Putamen (tissue), 1 donor: ENCODE results near the gene DRG2.

ENCODE experiments used
- DNase-seq: peaks from one replicate; pipeline ENCODE4 v3.0.0-alpha.2; 2016; ENCODE audit warnings: low spot score

The DRG2 gene, protein sequence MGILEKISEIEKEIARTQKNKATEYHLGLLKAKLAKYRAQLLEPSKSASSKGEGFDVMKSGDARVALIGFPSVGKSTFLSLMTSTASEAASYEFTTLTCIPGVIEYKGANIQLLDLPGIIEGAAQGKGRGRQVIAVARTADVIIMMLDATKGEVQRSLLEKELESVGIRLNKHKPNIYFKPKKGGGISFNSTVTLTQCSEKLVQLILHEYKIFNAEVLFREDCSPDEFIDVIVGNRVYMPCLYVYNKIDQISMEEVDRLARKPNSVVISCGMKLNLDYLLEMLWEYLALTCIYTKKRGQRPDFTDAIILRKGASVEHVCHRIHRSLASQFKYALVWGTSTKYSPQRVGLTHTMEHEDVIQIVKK

DNA sequence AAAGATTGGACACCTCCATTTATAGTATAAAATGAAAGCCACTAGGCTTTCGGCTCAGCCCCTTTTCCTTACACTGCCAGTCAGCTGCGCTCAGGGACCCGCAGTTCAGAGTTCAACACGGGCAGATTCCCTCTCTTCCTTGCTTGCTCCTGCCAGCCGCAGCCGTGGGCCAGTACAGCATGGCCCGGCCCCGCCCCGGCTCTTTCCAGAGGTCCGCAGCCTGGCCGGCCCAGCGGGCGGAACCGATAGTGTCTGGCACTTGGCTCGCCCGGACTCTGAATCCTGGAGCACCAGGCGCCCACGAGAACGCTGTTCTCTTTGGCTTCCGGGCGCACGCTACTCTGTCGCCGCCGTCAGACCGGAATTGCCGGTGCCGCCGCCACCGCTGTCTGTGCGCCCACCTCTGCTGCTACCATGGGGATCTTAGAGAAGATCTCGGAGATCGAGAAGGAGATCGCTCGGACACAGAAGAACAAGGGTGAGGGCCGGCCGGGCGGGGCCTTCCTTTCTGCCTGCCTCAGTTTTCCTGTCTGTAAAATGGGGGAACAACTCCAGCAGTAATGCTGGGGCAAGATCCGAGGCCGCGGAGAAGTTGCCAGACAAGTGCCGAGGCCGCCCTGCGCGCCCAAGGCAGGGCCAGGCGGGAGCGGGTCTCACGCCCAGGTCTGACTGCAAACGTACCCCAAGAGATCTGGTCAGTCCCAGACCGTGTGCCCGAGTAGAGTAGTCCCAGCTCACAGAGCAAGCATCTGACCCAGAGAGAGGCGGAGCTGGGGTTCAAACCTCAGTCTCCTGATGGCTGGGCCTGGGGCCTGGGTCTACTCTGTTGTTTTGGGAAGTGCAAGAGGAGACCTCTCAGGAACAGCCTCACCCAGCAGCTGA is at the start of gene DRG2:
TSS of gene DRG2 (plus strand) at position 339 of the 882 bp plus-strand sequence. CDS start at position 415, 76 bp downstream.
- DNase-seq: peak; percentile 87

DNA sequence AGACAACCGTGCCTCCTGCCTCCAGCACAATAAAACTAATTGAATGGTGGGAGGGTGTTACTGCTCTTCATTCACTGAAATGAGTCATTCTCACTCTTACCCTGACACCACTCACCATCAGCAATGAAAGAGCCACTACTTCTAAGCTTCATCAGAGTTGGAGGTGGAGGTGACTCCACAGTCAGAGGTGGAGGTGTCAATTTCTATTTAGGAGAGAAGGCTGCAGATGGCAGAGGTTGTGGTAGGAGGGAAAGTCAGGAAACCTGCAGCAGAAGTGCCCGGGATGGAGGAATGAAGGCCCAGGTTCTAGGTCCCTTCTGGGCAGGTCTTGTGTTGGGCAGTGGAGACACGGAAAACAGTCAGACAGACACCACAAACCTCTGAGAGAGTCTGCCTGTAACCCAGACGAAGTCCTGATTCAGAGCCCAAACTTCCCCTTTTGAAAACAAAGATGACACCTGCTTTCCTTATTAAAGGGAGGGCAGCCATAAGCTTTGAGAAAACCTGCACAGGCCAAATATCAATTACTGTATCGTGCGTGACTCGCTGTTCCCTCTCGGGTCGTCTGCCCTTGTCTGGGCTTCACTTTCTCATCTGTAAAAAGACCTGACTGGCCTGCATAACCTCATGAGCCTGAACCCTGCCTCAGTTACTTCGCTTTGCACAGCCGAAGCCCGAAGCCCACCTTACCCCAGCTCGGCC is 49.4 kb upstream of the DRG2 start:
- no peak for DNase-seq

DNA sequence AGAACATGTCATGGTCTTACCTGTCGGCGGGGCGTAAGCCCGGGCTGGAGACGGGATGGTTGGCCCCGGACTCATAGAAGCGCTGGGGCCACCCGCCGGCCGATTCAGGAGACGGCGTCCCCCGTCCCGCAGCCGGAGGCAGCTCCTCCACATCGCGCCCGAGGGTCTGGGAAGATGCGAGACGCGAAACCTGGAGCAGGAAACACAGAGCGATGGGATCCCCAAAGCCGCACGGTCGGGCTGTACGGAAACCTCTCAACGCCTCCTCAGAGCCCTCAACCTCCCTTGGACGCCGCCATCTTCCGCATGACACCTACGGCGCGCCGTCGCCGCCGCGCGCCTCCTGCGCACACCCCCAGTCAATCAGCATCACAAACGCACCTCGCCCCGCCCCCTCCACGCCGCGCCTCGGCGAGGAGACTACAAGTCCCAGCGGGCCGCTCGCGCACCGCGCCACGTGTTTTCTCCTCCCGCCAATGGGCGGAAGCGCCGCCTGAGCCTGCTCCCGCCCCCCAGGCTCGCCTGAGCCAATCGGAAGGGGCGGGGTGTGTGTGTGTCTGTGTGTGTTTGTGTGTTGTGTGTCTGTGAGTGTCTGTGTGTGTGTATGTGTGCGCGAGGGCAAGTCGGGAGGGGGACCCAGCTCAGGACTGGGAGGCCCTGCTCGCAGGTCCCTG is 48.8 kb upstream of the DRG2 start, which contains the start of the genes ATPAF2 and GID4:
TSS of gene ATPAF2 (minus strand) at position 308 of the 674 bp plus-strand sequence. CDS start at position 153, 155 bp downstream.
TSS of gene GID4 (plus strand) at position 548 of the 674 bp plus-strand sequence. CDS start at position 605, 57 bp downstream.
- peak; percentile 99 for DNase-seq

DNA sequence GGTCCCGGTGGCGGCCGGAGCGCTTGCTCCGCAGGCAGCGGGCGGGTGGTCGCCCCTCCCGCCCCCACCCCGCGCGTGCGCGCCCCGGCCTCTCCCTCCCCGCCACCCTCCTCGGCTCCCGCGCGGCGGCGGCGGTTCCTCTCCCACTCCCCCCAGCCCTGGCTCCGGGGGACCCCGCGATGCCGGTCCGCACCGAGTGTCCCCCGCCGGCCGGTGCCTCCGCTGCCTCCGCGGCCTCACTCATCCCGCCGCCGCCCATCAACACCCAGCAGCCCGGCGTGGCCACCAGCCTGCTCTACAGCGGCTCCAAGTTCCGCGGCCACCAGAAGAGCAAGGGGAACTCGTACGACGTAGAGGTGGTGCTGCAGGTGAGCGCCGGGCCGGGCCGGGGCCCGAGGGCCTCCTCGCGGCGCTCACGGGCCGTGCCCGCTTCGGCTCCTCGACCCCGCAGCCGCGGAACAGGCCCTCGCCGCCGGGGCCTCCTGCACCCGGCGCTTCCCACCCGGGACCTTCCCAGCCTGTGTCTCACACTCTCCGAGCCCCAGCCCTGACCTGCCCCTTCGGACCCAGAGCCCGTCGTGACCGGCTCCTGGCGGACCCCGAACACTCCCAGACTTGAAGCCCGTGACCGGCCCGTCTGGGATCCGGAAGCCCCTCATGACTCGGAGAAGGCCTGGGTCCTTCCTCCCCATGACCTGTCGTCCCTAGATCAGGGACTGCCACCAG is 48.0 kb upstream of the DRG2 start:
- DNase-seq: no peak

DNA sequence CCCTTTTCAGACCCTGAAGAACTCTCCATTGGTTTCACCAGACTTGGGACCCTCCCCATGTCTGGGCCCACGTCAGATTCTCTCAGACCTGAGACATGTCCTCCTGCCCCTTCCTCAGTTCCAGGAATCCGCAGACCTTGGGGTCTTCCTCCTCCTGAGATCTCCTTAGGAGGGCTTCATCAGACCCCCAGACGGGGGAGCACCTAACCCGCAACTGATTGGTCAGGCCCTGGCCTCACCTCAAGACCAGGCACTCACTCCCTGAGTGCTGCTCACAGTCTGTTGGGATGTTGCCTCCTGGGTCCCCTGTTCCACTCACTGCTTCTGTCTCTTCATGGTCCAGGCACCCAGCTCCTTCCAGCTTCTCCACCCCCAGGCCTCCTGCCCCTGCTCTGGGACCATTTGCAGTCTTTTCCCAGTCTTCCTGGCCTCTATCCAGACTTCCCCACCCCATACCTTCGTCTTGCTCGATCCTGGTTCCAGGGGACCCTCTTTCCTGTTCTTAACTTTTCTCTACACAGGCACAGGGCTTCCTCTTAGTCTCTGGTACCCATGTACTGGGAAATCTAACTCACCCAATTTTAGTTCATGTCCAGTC is 47.4 kb upstream of the DRG2 start:
- no peak for DNase-seq

DNA sequence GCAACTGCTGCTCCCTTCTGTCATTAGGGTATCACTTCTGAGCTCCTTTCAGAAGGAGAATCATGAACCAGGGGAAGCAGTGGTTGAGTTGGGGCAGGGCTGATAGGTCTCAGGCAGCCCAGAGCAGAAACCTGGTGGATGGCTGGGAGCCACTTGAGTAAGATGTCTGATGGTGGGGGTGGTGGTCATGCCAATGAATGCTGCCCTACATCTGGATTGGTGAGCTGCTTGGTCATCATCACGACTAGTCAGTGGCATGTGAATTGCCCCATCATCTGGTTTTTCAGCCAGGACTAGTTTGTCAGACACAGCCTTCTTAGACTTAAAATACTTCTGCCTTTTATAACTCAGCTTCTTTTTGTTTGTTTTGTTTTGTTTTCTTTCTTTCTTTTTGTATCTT is 46.0 kb upstream of the DRG2 start:
- DNase-seq: no peak

DNA sequence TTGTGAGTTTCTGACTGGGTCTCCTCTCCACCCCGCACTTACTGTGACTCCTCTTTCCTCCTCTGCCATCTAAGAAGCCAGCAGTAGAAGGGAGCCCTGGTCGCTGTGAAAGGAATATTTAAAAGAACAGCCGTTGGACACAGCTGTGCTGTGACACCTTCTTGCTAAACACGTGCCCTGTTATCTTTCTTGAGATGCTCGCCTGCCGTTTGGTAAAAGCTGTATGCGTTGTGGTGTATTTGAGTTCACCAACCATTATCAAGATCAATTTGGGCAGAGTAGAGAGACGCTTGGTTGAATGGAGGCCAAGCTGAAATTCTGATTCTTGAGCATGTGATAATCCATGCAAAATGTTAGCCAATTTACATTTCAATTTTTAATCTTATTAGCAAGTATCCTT is 44.8 kb upstream of the DRG2 start:
- no peak for DNase-seq

DNA sequence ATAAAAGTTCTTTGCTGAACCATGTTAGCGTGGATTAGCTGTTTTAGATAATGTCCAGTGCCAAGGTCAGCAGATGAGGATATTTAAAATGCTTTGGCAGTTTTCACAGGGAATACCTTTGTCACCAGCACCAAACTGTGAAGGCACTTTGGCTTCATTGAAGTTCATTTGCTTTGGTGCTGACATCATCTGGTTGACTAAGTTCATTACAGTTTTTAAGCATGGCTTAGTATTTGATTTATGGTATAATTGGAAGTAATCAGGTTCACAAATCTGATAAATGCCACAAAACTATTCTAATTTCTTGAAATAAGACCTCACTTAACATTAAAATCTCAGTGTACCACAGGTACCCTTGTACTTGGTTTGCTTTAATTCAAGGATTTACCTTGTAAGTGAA is 44.3 kb upstream of the DRG2 start:
- DNase-seq: no peak

DNA sequence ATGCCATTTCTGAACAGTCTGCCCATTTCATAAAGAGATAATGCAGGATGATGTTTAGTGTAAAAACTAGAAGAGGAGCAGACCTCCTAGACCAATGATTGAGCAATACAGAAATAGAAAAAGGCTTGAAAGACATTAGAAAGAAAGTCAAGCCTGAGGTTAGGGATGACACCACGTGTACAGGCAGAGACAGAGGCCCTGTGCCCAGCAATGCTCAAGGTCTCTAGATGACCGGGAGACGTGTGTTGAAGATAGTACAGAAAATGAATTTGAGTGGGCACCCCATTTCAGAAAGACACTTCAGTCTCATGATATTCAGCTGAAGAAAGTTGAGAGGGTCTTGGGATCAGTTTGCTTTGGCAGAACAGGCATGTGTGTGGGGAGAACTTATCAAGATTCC is 43.1 kb upstream of the DRG2 start:
- no peak for DNase-seq

DNA sequence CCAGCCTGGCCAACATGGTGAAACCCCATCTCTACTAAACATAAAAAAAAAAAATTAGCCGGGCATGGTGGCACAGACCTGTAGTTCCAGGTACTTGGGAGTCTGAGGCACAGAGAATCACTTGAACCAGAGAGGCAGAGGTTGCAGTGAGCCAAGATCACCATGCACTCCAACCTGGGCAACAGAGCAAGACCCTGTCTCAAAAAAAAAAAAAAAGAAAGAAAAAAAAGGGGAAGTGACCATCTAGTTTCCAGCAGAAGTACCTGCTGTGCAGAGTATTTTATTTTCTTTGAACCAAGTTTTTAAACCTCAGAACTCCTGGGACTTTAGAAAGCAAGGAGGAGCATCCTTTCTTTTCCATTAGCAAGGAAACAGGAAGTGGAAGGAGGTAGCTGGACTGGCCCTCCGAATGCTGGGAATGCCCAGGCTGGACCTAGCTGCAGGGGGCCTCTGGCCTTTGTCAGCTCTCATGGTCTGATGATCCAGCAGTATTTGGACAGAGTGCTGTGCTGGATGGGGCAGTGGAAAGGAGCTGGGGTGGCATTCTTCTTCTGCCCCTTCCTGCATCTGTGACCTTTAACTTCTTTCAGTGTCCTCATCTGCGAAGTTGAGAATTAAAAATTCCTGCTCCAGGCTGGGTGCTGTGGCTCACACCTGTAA is 41.9 kb upstream of the DRG2 start:
- no peak for DNase-seq

DNA sequence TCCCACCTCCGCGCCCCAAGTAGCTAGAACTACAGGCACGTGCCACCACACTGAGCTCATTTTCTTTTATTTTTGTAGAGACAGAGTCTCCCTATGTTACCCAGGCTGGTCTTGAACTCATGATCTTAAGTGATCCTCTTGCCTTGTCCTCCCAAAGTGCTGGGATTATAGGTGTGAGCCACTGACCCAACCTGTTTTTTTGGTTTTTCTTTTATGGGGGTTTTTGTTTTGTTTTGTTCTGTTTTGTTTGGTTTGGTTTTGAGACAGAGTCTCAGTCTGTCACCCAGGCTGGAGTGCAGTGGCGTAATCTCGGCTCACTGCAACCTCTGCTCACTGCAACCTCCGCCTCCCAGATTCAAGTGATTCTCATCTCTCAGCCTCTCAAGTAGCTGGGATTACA is 32.2 kb upstream of the DRG2 start:
- no peak for DNase-seq

DNA sequence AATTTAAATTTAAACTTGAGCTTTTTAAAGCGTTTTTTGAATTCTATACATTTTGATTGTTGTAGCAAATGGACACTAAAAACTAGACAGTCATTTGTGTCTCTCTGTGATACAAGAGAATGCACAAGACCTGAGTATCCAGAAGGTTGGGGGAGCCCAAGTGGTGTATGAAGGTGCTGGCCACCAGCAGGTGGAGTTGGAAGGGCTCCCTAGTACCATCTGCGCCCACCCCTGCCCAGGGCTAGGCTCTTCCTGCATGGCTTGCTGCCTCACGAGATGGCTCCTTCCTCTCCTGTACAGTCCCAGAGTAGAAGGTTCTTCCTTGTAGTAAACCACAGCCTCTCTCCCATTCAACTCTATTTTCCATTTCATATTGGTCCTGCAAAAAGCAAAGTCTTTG is 31.5 kb upstream of the DRG2 start:
- DNase-seq: no peak

DNA sequence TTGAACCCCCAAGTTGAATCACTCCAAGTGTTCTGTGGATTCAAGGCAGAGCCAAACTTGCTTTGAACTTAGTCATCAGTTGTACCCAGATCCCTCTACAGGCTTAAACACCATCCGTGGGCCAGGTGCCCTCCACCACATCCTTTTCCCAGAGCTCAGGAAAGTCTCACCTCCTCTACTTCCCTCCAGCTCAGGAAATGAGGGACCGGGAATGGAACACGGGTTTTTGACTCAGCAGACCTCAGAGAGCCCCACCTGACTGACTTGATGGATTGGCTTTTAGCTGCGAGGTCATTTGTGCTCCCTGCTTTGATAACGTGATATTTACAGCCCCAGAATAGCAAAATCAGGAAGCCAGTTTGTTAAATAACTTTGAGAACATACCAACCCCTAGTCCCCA is 28.5 kb upstream of the DRG2 start:
- no peak for DNase-seq

DNA sequence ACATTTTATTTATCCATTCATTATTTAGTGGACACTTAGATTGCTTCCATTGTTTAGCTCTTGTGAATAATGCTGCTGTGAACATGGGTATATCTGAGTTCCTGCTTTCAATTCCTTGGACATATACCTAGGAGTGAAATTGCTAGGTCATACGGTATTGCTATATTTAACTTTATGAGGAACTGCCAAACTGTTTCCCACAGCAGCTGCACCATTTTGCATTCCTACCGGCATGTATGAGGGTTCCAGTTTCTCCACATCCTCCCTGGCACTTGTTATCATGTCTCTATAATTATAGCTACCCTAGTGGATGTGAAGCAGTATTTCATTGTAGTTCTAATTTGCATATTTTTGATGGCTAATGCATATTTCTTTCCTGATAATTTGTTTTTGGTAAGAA is 23.7 kb upstream of the DRG2 start:
- DNase-seq: no peak

DNA sequence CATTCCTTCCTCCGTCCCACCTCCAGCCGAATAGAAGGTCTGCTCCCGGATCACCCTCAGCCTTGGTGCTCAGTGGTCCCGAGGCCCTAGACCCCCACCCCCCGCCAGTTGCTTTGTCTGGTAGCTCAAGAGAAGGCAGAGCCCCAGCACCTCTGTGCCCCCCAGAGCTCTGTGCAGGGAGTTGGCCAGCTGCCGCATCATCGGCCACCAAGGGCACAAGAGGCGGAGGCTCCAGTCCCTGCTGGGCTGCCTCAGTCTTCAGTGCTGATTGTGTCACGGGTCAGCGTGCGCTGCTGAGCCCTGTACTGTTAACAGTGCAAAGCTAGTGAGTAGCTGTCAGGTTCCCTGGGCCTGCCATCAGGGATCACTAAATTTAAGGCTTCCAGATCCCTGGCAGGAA is 22.2 kb upstream of the DRG2 start:
- no peak for DNase-seq

DNA sequence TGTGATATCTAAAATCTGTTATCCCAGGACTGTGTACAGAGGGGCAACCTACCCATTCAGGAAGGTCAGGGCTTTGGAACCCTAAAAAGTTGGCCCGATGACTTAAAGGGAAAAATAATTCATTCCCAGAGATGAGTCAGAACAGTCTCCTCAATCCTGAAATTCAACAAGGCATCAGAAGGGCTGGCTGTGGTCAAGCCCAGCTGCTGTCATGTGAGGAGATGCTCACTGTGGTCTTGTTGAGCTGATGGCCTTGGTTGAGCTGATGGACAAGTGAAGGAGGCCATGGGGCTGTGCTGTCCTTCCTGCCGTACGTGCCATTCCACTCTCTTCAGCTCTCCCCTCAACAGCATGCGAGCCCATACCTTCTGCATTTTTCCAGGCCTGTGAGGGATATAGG is 20.9 kb upstream of the DRG2 start:
- no peak for DNase-seq

DNA sequence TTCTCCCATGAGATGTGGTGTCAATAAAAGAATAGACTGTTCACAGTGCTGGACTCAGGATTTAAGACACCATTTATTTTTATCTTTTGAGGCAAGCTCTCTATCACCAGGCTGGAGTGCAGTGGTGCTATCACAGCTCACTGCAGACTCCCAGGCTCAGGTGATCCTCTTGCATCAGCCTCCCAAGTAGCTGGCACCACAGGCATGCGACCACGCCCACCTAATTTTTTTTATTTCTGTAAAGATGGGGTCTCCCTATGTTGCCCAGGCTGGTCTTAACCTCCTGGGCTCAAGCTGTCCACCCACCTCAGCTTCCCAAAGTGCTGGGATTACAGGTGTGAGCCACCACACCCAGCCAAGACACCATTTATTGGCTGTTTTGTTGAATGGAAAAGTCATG is 18.6 kb upstream of the DRG2 start:
- no peak for DNase-seq

DNA sequence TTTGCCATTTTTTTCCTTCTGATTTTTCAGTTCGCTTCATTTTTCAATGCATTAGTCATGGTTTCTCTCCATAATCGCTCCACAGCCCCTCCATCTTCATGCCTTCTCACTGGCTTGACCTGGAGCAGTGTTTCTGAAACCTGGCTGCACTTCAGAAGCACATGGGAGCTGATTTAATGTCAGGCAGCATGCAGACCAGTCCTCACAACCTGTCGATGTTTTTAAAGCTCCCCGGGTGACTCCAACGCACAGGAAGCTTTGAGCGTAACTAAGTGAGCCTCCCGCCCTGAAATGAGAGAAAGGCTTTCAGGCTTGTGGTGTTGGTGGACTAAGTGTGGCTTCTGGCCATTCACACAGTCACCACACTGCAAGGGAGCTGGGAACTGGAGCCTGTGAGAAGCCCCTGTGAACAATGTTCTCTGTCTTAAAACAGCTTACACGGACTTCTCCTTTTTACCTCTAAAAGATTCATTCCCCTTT is 16.8 kb upstream of the DRG2 start:
- no peak for DNase-seq

DNA sequence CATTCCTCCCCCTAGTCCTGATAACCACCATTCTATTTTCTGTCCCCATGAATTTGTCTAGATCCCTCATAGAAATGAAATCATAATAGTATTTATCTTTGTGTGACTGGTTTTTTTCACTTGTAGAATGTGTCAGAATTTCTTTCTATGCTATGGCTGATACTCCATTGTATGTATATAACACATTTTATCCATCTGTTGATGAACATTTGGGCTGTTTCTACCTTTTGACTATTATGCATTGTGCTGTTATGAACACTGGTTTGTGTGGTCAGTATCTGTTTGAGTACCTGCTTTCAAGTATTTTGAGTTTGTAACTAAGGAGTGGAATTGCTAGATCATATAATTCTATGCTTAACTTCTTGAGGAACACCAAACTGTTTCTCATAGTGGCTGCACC is 16.0 kb upstream of the DRG2 start:
- DNase-seq: no peak
